ELF-1 (cell line): Measurements from ENCODE around the gene NEDD4.
"Not testable (repeated sequence)": the region's sequence is repeated elsewhere in the genome, so short reads cannot be mapped to it uniquely, and the experiment has no call there.

Source experiments
- DNase-seq: peaks from one replicate; pipeline ENCODE4 v3.0.0-alpha.2; 2016; ENCODE audit warnings: low read depth, low spot score

NEDD4 gene

GRCh38 chr15:55993111-55993803 is at the start of gene NEDD4:
NEDD4 (minus strand) TSS chr15:55993612; CDS start chr15:55993555, 57 bp downstream.
- peak; percentile 85 for DNase-seq

- DNase-seq, result peak; percentile 46
Measured at GRCh38 chr15:56042498-56042897, 49.1 kb upstream of the NEDD4 start.

GRCh38 chr15:56042031-56042430 is 48.6 kb upstream of the NEDD4 start:
- DNase-seq, result no peak

- DNase-seq, result peak; percentile 36
Measured at GRCh38 chr15:56040081-56041035, 46.9 kb upstream of the NEDD4 start.

- DNase-seq, result no peak
Measured at GRCh38 chr15:56038707-56039106, 45.3 kb upstream of the NEDD4 start.

GRCh38 chr15:56038015-56038414 is 44.6 kb upstream of the NEDD4 start:
- no peak for DNase-seq

- no peak for DNase-seq
Measured at GRCh38 chr15:56036546-56037067, 43.2 kb upstream of the NEDD4 start.

GRCh38 chr15:56035166-56035565 is 41.8 kb upstream of the NEDD4 start:
- no peak for DNase-seq

- DNase-seq, result no peak
Measured at GRCh38 chr15:56034514-56034913, 41.1 kb upstream of the NEDD4 start.

GRCh38 chr15:56032373-56032772 is 39.0 kb upstream of the NEDD4 start:
- no peak for DNase-seq

- no peak for DNase-seq
Measured at GRCh38 chr15:56031836-56032235, 38.4 kb upstream of the NEDD4 start.

- no peak for DNase-seq
Measured at GRCh38 chr15:56031402-56031801, 38.0 kb upstream of the NEDD4 start.

GRCh38 chr15:56028430-56028829 is 35.0 kb upstream of the NEDD4 start:
- DNase-seq, result no peak

- DNase-seq, result not testable (repeated sequence)
Measured at GRCh38 chr15:56023160-56023559, 29.7 kb upstream of the NEDD4 start.

GRCh38 chr15:56019819-56020486 is 26.5 kb upstream of the NEDD4 start:
- no peak for DNase-seq

- no peak for DNase-seq
Measured at GRCh38 chr15:56019060-56019793, 25.8 kb upstream of the NEDD4 start.

- DNase-seq, result no peak
Measured at GRCh38 chr15:56017920-56018319, 24.5 kb upstream of the NEDD4 start.

GRCh38 chr15:56017511-56017910 is 24.1 kb upstream of the NEDD4 start:
- no peak for DNase-seq

GRCh38 chr15:56016281-56016680 is 22.9 kb upstream of the NEDD4 start:
- no peak for DNase-seq

- DNase-seq, result no peak
Measured at GRCh38 chr15:56014677-56015076, 21.3 kb upstream of the NEDD4 start.

- peak; percentile 8 for DNase-seq
Measured at GRCh38 chr15:56007053-56007452, 13.6 kb upstream of the NEDD4 start.
